Keratinocyte (primary cell): ENCODE results near the gene IQSEC2.

Experiments used
- CTCF ChIP-seq, 3 experiments: IDR thresholded peaks in 1 of 3; conservative IDR thresholded peaks in 1 of 3; optimal IDR thresholded peaks in 1 of 3; 2 replicates in 2 of 3; 3 replicates in 1 of 3; pipeline versions ENCODE3 to v1.5.1; 2011; ENCODE audit warnings: low read length in 3 of 3, mild to moderate bottlenecking in 3 of 3, moderate library complexity in 2 of 3, control low read depth in 1 of 3, inconsistent platforms in 1 of 3; ENCODE audit not compliant: insufficient read depth in 2 of 3; ENCODE audit errors: extremely low read depth in 1 of 3
- EZH2 ChIP-seq: IDR thresholded peaks from one replicate; pipeline ENCODE4 v1.6.1; 2012; ENCODE audit warnings: inconsistent platforms, mild to moderate bottlenecking, low read length, moderate library complexity

GRCh38 chrX:53235566-53235965 lies 45.8 kb downstream of the IQSEC2 start:
- TF ChIP-seq CTCF (optimal IDR thresholded peaks at IDR 0.05 in 1 of 3, IDR thresholded peaks at IDR 0.05 in 1 of 3, conservative IDR thresholded peaks at IDR 0.05 in 1 of 3; ENCODE audit: extremely low read depth in 1 of 3, insufficient read depth in 2 of 3, low read length in 3 of 3) (no peak), EZH2 (no peak)
